Stimulated activated CD8-positive, alpha-beta memory T cell treated with anti-CD3 and anti-CD28 coated beads, Interleukin-15, amount 100 ng/mL, for 4 hours (primary cell): Measurements from ENCODE around the gene FOXC1.

Experiments used
- DNase-seq, 2 donors: peaks; one replicate each; pipeline ENCODE4 v3.0.0-alpha.2; 2020; ENCODE audit warnings: low read depth in 2 of 2

FOXC1 gene

DNA sequence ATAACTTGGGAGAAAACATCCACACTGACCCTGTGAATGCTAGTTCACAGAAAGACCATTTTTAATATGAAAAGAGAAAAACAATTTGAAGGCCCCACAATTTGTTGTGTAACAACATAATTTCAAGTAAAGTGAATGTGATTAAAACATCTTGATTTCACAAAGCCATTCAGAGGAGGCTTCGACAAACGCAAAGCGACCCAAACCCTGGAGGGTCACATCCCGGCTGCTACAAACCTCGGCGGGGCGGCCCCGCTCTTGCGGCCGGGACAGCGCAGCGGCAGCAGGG is 14.0 kb downstream of the FOXC1 start:
- no peak for DNase-seq

GRCh38 chr6:1624058-1624850 is 14.5 kb downstream of the FOXC1 start:
- no peak for DNase-seq

GRCh38 chr6:1624851-1625781 is 15.4 kb downstream of the FOXC1 start:
- DNase-seq = no peak

DNA sequence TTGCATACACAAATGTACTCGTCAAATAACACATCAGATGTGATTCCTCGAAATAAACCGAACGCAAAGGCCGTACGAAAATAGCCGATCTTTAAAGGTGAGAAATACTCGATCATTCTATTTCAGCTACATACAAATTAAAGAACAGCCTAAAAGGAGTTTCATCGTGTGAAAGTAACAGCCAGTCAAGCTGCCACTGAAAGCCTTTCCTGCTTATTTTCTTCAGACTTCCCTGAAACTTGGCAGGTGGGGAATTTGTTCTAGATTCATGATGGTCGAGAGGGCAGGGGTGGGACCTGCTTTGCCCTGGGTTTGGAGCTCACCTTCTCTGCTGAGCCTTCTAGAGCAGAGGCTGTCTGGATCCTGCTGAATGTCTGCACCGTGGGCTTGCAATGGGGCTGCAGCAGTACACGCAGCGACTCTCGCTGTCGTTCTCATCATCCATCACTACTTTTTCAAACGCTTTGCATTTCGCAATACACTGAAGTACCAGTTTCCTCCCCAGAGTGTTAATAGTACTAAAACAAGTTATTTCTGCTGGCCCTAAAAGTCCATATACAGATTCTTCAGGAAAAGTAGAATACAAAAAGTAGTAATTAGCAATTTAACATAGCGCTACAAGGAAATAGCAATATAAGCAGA is 16.2 kb downstream of the FOXC1 start:
- DNase-seq = no peak

DNA sequence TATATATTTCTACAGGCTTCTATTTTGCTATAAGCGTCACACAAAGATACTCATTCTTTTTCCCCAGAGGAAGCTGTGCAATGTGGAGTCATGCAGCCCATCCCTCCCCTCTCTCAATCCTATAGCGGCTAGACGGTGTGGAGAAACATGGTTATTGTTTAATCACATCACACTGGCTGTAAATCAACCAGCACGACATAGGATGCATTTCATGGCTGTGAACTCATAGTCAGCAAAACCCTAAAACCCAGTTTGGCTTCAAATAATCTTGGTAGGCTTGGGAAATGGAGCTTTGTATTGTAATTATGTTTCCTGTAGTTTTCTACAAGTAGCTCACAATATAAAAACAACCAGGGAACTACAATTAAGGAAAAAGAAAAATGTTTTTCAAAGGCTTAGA is 16.8 kb downstream of the FOXC1 start:
- DNase-seq = no peak

GRCh38 chr6:1627827-1628560 is 18.3 kb downstream of the FOXC1 start:
- no peak for DNase-seq

DNA sequence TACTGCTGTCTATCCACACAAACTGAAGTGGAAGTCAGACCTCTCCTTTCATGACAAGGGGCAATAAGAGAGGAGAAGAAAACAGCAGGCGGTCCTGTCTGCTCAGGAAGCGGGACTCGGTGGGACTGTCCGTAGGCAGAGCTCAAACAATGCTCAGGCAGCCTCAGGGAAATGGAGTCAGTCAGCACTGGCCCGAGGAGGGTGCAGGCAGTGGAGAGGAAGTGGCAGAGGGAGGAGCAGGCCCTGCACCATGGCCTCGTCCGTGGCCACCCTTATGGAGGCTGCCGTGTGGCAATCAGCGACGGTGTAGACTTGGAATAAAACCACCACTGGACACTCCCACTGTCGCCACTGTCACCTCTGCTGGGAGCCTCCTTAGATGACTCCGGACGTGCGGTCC is 19.6 kb downstream of the FOXC1 start:
- DNase-seq = no peak

DNA sequence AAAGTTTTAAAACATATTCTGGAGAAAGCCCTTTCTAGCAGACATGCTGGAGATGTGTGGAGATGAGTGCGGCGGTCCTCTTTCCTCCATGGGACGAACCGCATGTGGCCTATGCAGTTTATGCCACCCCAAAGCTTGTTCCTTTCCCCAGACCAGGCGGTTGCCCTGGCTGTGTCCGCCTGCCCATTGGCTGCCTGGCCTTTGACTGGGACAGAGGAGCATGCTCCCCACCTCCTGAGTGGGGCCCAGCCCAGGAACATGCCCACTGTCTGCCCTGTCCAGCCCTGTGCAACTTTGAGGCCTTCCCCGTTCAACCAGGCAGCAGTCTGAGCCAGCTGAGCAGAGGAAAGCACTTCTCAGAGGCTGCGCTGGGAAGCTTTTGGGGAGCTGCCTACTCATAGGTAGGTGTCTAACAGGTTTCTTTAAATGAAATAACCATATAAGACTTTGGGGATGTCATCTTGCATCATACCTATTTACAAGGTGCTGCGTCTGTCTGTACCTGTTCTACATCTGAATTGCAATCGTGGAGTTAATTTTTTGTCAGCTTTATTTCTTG is 20.6 kb downstream of the FOXC1 start:
- no peak for DNase-seq

GRCh38 chr6:1630771-1631217 is 21.1 kb downstream of the FOXC1 start:
- DNase-seq = no peak

DNA sequence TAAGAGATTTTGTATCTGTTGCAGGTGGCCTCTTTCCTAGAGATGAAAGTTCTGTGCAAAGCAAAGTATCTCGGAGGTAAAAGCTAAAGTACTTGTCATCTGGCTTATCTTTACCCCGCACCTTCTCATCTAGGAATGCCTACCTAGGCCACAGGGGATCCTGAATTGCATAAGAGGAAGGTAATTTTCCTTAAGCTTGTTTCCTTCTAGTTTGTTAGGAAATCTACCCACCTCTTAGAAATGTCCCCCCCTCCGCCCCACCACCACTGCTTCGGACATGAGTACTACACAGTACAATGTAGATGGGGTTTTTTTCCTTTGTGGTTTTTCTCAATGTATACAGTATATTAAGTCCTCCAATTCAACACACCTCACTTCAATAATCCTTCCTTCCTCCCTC is 21.5 kb downstream of the FOXC1 start:
- DNase-seq = no peak

DNA sequence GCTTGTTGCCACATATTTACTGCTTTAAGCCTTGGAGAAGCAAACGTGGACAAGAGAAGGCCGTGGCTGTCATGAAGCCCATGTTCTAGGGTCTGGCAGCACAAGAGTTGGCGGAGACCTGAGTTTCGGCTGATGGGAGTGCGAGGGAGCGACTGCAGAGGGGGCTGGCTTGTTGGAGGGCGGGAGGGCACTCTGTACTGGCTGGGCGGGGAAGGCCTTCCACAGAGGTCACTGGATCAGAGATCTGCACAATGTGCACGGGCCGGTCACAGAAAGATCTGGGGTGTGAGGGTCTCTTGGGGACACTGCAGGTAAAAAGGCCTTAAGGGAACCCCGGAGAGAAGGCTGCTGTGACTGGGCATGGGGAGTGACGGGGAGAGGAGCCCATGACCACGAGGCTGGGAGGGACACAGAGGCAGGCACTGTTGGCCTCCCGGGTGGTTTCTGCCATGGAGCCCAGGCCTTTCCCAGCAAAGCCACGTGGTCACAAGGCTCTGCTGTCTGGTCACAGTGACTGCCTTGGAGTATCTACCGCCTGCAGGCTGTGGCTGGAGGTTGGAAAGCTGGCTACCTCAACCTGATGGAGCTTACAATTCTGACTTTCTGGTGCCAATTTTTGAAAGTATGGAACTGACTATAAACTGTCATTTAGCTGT is 23.8 kb downstream of the FOXC1 start:
- DNase-seq = no peak

DNA sequence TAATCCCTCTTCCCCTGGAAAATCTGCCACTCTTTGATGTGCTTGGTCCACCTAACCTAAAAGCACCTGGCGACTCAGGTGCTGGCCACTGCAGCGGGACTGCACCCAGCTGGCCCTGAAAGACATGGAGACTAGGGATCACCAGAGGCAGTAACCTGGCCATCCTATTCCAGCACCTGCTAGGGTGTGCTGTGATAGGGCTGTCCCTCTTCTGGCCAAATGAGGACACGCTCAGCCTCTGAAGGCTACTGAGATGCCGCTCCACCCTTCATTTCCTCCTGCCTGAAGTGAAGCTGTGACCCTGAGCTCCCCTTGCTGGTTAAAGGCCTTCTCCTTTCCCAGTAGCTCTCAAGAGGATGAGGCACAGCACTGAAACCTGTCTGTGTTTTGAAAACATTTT is 24.4 kb downstream of the FOXC1 start:
- no peak for DNase-seq

- DNase-seq = no peak
These were observed 25.7 kb downstream of the FOXC1 start for GRCh38 chr6:1635305-1636010.

- no peak for DNase-seq
These were observed 26.6 kb downstream of the FOXC1 start for GRCh38 chr6:1636272-1636825.

- no peak for DNase-seq
These were observed 27.5 kb downstream of the FOXC1 start for GRCh38 chr6:1636971-1637871.

GRCh38 chr6:1639430-1639829 is 29.7 kb downstream of the FOXC1 start:
- DNase-seq = no peak

DNA sequence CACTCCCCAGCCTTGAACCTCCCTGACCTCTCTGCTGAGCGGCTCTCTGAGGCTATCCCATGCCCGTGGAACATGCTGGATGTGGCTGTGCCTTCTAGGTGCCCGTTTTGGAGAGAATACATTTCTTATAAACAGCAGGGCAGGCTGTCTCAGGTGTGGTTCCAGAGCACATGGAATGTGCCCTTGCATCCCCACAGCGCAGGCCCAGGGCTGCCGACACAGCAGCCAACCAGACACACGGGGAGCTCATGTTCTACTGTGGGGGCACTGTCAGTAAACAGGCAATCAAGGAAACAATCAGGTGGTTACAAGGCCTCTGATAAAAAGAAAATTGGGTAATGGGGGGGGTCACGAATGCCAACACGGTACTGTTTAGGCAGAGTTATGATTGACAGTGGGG is 30.8 kb downstream of the FOXC1 start:
- DNase-seq = no peak

GRCh38 chr6:1641343-1641885 is 31.7 kb downstream of the FOXC1 start:
- no peak for DNase-seq

- DNase-seq = no peak
These were observed 33.4 kb downstream of the FOXC1 start for GRCh38 chr6:1643111-1643510.
